ENCODE data around the gene ZNF311. TPM values are rescaled to one million over a fixed set of nuclear protein-coding genes. Genes with fewer than 3 reads are reported as not detected.

ZNF311 gene
- total and polyA plus RNA-seq, 2 of the 13 experiments (the other 11 are each of a cell fraction or from before 2014, with no cell fraction given): not detected

DNA sequence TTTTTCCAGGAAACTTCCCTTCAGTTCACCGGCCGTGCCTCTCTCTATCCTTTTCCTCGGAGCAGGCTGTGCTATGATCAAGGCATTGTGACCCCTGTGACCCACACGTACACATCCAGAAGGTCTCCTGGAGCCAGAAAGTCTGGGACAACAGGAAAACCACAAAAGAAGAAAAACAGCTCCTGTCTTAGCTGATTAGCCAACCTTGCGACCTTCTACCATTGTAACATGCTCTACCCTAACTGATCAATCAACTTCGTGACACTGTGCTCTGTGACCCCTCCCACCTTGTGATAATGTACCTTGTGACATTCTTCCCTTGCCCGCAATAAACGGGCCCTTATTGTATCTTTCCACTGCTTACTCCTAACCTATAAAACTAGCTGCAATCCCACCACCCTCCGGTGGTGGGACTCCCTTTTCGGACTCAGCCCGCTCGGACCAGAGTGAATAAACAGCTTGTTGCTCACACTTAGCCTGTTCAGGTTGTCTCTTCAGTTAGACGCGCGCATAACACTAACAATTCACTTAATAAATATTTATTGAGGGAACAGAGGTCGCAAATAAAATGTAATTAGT is 24.2 kb downstream of the ZNF311 start (continued):
- TF ChIP-seq, protein P1, sequence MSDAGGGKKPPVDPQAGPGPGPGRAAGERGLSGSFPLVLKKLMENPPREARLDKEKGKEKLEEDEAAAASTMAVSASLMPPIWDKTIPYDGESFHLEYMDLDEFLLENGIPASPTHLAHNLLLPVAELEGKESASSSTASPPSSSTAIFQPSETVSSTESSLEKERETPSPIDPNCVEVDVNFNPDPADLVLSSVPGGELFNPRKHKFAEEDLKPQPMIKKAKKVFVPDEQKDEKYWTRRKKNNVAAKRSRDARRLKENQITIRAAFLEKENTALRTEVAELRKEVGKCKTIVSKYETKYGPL (CRISPR knock-in tag; IDR thresholded peaks at IDR 0.05): no peak
- no peak for TF ChIP-seq XBP1 (CRISPR knock-in tag; IDR thresholded peaks at IDR 0.05)
- TF ChIP-seq, protein P2, sequence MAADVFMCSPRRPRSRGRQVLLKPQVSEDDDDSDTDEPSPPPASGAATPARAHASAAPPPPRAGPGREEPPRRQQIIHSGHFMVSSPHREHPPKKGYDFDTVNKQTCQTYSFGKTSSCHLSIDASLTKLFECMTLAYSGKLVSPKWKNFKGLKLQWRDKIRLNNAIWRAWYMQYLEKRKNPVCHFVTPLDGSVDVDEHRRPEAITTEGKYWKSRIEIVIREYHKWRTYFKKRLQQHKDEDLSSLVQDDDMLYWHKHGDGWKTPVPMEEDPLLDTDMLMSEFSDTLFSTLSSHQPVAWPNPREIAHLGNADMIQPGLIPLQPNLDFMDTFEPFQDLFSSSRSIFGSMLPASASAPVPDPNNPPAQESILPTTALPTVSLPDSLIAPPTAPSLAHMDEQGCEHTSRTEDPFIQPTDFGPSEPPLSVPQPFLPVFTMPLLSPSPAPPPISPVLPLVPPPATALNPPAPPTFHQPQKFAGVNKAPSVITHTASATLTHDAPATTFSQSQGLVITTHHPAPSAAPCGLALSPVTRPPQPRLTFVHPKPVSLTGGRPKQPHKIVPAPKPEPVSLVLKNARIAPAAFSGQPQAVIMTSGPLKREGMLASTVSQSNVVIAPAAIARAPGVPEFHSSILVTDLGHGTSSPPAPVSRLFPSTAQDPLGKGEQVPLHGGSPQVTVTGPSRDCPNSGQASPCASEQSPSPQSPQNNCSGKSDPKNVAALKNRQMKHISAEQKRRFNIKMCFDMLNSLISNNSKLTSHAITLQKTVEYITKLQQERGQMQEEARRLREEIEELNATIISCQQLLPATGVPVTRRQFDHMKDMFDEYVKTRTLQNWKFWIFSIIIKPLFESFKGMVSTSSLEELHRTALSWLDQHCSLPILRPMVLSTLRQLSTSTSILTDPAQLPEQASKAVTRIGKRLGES (CRISPR knock-in tag; IDR thresholded peaks at IDR 0.05; ENCODE audit: borderline replicate concordance): no peak
- no peak for TF ChIP-seq SNRNP70 (IDR thresholded peaks at IDR 0.05; ENCODE audit: low read depth, low read length)
- no peak for TF ChIP-seq NFATC3 (CRISPR knock-in tag; IDR thresholded peaks at IDR 0.05)
- TF ChIP-seq, protein P3, sequence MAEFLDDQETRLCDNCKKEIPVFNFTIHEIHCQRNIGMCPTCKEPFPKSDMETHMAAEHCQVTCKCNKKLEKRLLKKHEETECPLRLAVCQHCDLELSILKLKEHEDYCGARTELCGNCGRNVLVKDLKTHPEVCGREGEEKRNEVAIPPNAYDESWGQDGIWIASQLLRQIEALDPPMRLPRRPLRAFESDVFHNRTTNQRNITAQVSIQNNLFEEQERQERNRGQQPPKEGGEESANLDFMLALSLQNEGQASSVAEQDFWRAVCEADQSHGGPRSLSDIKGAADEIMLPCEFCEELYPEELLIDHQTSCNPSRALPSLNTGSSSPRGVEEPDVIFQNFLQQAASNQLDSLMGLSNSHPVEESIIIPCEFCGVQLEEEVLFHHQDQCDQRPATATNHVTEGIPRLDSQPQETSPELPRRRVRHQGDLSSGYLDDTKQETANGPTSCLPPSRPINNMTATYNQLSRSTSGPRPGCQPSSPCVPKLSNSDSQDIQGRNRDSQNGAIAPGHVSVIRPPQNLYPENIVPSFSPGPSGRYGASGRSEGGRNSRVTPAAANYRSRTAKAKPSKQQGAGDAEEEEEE (CRISPR knock-in tag; IDR thresholded peaks at IDR 0.05; ENCODE audit: borderline replicate concordance): no peak
- no peak for TF ChIP-seq ZNF446 (CRISPR knock-in tag; IDR thresholded peaks at IDR 0.05)
- TF ChIP-seq BHLHE40 (IDR thresholded peaks at IDR 0.05; ENCODE audit: low read length): no peak
- TF ChIP-seq ZFP90 (CRISPR knock-in tag; IDR thresholded peaks at IDR 0.05; ENCODE audit: borderline replicate concordance): no peak; the same call in 1 of the 2 replicates
- TF ChIP-seq ZNF746 (CRISPR knock-in tag; IDR thresholded peaks at IDR 0.05): no peak
- peak; percentile 44; the same call in 1 of the 2 replicates for TF ChIP-seq ZNF124 (CRISPR knock-in tag; IDR thresholded peaks at IDR 0.05)
- TF ChIP-seq, protein P4, sequence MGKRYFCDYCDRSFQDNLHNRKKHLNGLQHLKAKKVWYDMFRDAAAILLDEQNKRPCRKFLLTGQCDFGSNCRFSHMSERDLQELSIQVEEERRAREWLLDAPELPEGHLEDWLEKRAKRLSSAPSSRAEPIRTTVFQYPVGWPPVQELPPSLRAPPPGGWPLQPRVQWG (CRISPR knock-in tag; IDR thresholded peaks at IDR 0.05; ENCODE audit: borderline replicate concordance, low read depth): no peak
- no peak for TF ChIP-seq ZNF10 (CRISPR knock-in tag; IDR thresholded peaks at IDR 0.05; ENCODE audit: borderline replicate concordance, low read depth)
- no peak for TF ChIP-seq RARG (CRISPR knock-in tag; IDR thresholded peaks at IDR 0.05; ENCODE audit: low read depth)
- TF ChIP-seq ZNF3 (CRISPR knock-in tag; IDR thresholded peaks at IDR 0.05): no peak; the same call in 1 of the 2 replicates
- TF ChIP-seq GATAD1 (CRISPR knock-in tag; IDR thresholded peaks at IDR 0.05): peak; percentile 39; the same call in 1 of the 2 replicates
- no peak for TF ChIP-seq MYNN (CRISPR knock-in tag; IDR thresholded peaks at IDR 0.05; ENCODE audit: low read depth)
- peak; percentile 94 for TF ChIP-seq NCOA2 (CRISPR knock-in tag; IDR thresholded peaks at IDR 0.05)
- TF ChIP-seq KLF12 (CRISPR knock-in tag; IDR thresholded peaks at IDR 0.05; ENCODE audit: borderline replicate concordance): no peak
- TF ChIP-seq, protein P5, sequence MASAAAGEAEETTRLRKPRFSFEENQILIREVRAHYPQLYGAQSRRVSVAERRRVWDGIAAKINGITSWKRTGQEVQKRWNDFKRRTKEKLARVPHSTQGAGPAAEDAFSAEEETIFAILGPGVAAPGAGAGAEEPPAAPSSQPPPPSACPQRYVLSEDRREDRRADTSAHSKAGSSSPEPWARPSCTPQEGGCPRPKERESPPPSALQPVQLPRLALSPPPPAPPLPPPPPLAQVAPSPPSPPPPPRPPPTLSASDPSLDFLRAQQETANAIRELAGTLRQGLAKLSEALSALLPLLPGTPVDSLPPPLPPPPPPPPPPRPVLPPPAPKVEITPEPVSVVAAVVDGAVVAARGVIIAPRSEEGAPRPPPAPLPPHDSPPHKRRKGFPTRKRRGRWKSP (CRISPR knock-in tag; IDR thresholded peaks at IDR 0.05): no peak
- TF ChIP-seq ZNF160 (CRISPR knock-in tag; IDR thresholded peaks at IDR 0.05): no peak
- TF ChIP-seq FOXA1 (IDR thresholded peaks at IDR 0.05): peak; percentile 60; the same call in 1 of the 2 replicates
- TF ChIP-seq FOXA1 (CRISPR knock-in tag; IDR thresholded peaks at IDR 0.05): peak; percentile 86
- TF ChIP-seq, protein P6, sequence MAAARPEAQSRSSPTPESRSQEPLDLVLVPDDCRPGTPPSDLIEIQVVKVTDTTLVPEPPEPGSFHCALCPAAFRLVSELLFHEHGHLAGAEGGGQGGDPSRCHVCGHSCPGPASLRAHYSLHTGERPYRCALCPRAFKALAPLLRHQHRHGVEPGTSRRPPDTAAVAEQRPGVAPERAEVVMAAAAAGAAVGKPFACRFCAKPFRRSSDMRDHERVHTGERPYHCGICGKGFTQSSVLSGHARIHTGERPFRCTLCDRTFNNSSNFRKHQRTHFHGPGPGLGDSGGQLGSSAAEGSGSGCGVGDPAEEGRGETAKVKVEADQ (CRISPR knock-in tag; IDR thresholded peaks at IDR 0.05; ENCODE audit: borderline replicate concordance): no peak
